ENCODE data around the gene USP10.

- TF ChIP-seq SUZ12 (IDR thresholded peaks at IDR 0.05; ENCODE audit: extremely low read depth, insufficient read depth, insufficient read length) (no peak), YY1 (IDR thresholded peaks at IDR 0.05; ENCODE audit: insufficient read depth, insufficient read length) (no peak)
Measured at GRCh38 chr16:84789431-84789830, 89.6 kb downstream of the USP10 start.

Measured in NT2/D1 (cell line).